SU-DHL-6 (cell line): ENCODE measurements around the gene STK4.

Experiments
- H2AFZ ChIP-seq: fragments of 200-600 bp; sonication (generic); 2 replicates; pipeline ENCODE4 v1.6.1; 2014; ENCODE audit warnings: low read depth, mild to moderate bottlenecking, moderate library complexity, mixed read lengths, antibody characterized with exemption, low read length; ENCODE audit not compliant: severe bottlenecking
- H3F3A ChIP-seq: fragments of 200-600 bp; shearing (Covaris generic); 2 replicates; pipeline ENCODE4 v1.6.0; 2016; ENCODE audit warnings: antibody characterized with exemption, mild to moderate bottlenecking; ENCODE audit not compliant: insufficient read depth
- H3K27ac ChIP-seq: fragments of 200-600 bp; sonication (generic); 2 replicates; pipeline ENCODE4 v1.5.1; 2016; ENCODE audit warnings: low read depth, mild to moderate bottlenecking, low read length, moderate library complexity, mixed read lengths
- H3K27me3 ChIP-seq: fragments of 200-600 bp; sonication (generic), shearing (Covaris generic); 2 replicates; pipeline ENCODE4 v1.6.0; 2014; ENCODE audit warnings: mild to moderate bottlenecking, low read length
- H3K36me3 ChIP-seq: fragments of 200-600 bp; sonication (generic); 2 replicates; pipeline ENCODE4 v1.6.1; 2014; ENCODE audit warnings: mild to moderate bottlenecking, low read length, mixed read lengths
- H3K4me2 ChIP-seq: fragments of 300-600, 200-600 bp; shearing (Covaris generic), sonication (generic); 2 replicates; pipeline ENCODE4 v1.6.0; 2014; ENCODE audit warnings: low read length, low read depth, mild to moderate bottlenecking; ENCODE audit not compliant: poor library complexity, severe bottlenecking
- H3K4me3 ChIP-seq: fragments of 200-600 bp; sonication (generic); 2 replicates; pipeline ENCODE4 v1.5.1; 2014; ENCODE audit warnings: antibody characterized with exemption, low read length, mild to moderate bottlenecking, mixed read lengths; ENCODE audit not compliant: insufficient read depth, poor library complexity, severe bottlenecking
- H3K79me2 ChIP-seq: fragments of 200-600 bp; sonication (generic); 2 replicates; pipeline ENCODE4 v1.6.1; 2014; ENCODE audit warnings: mild to moderate bottlenecking, low read length, moderate library complexity; ENCODE audit not compliant: insufficient read depth
- H3K9ac ChIP-seq: fragments of 200-600 bp; sonication (generic); 2 replicates; pipeline ENCODE4 v1.7.0; 2014; ENCODE audit warnings: mild to moderate bottlenecking, low read length
- H3K9me2 ChIP-seq: fragments of 200-600 bp; sonication (generic); replicated peaks from 2 replicates; pipeline ENCODE4 v1.6.1; 2014; ENCODE audit warnings: low read length; ENCODE audit not compliant: insufficient read depth
- H3K9me3 ChIP-seq: fragments of 200-600 bp; sonication (generic); 2 replicates; pipeline ENCODE4 v1.6.1; 2014; ENCODE audit warnings: low read length, mixed read lengths; ENCODE audit not compliant: insufficient read depth
- H4K20me1 ChIP-seq: fragments of 200-600 bp; sonication (generic); 2 replicates; pipeline ENCODE4 v1.6.1; 2014; ENCODE audit warnings: low read depth, mild to moderate bottlenecking, antibody characterized with exemption, low read length, moderate library complexity, mixed read lengths
- EZH2phosphoT487 ChIP-seq: fragments of 200-600 bp; sonication (generic), shearing (Covaris generic); conservative IDR thresholded peaks from 2 replicates; pipeline ENCODE4 v1.6.1; 2018; ENCODE audit warnings: mild to moderate bottlenecking, antibody characterized with exemption, low read length, moderate library complexity, mixed read lengths
- TF ChIP-seq, protein P1 (sequence below): fragments of 200-600 bp; sonication (generic); IDR thresholded peaks from one replicate; pipeline ENCODE4 v1.5.1; 2017; ENCODE audit warnings: antibody characterized with exemption, mild to moderate bottlenecking, low read length, moderate library complexity; ENCODE audit not compliant: insufficient read depth, poor library complexity, severe bottlenecking

The STK4 gene

DNA sequence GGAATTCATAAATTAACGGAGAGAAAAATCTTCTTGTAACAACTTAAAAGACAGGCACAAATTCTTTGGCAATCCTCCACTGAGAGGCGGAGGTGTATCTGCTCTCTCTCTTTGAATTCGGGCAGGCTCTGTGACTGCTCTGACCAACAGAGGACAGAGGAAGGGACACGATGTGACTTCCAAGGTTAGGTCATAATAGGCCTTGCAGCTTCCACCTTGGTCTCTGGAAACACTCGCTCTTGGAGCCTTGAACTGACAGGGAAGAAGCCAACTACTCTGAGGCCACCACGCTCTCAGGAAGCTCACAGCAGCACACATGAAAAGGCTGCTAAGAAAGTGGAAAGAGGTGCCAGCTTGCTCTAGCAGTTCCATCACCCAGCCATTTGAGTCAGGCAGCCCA is 21.1 kb upstream of the STK4 start:
- Histone ChIP-seq H3K27me3 (no peaks in the 10 kb centered on the region), H3K9me3 (no peaks in the 10 kb centered on the region), H3F3A (no peaks in the 10 kb centered on the region; the same call in 1 of the 2 replicates), H2AFZ (no peak overlapping the region), H4K20me1 (no peaks in the 10 kb centered on the region), H3K9me2 (no peaks in the 10 kb centered on the region), H3K79me2 (no peaks in the 10 kb centered on the region), H3K27ac (no peak overlapping the region), H3K36me3 (peaks cover 31% of the 10 kb centered on the region), H3K4me2 (no peak overlapping the region), H3K4me3 (no peak overlapping the region), H3K9ac (no peak overlapping the region)
- TF ChIP-seq, protein P1, sequence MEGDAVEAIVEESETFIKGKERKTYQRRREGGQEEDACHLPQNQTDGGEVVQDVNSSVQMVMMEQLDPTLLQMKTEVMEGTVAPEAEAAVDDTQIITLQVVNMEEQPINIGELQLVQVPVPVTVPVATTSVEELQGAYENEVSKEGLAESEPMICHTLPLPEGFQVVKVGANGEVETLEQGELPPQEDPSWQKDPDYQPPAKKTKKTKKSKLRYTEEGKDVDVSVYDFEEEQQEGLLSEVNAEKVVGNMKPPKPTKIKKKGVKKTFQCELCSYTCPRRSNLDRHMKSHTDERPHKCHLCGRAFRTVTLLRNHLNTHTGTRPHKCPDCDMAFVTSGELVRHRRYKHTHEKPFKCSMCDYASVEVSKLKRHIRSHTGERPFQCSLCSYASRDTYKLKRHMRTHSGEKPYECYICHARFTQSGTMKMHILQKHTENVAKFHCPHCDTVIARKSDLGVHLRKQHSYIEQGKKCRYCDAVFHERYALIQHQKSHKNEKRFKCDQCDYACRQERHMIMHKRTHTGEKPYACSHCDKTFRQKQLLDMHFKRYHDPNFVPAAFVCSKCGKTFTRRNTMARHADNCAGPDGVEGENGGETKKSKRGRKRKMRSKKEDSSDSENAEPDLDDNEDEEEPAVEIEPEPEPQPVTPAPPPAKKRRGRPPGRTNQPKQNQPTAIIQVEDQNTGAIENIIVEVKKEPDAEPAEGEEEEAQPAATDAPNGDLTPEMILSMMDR, result no peak
- TF ChIP-seq EZH2phosphoT487, result no peak

- Histone ChIP-seq H3K4me3 (no peak overlapping the region), H3K9ac (no peak overlapping the region), H3K36me3 (peaks cover 33% of the 10 kb centered on the region), H3K9me3 (no peaks in the 10 kb centered on the region), H3K27ac (no peak overlapping the region), H3K9me2 (no peaks in the 10 kb centered on the region), H3F3A (no peaks in the 10 kb centered on the region; the same call in 1 of the 2 replicates), H2AFZ (no peak overlapping the region), H3K27me3 (no peaks in the 10 kb centered on the region), H4K20me1 (no peaks in the 10 kb centered on the region), H3K79me2 (no peaks in the 10 kb centered on the region), H3K4me2 (no peak overlapping the region)
- TF ChIP-seq, protein P1, result no peak
- TF ChIP-seq EZH2phosphoT487, result no peak
These were observed 19.9 kb upstream of the STK4 start for GRCh38 chr20:44946271-44946852.

GRCh38 chr20:44948107-44948506 is 18.2 kb upstream of the STK4 start:
- Histone ChIP-seq H3K79me2 (no peaks in the 10 kb centered on the region), H3K9ac (no peak overlapping the region), H3K27me3 (no peaks in the 10 kb centered on the region), H3K4me2 (no peak overlapping the region), H3K9me3 (no peaks in the 10 kb centered on the region), H4K20me1 (no peaks in the 10 kb centered on the region), H3F3A (no peaks in the 10 kb centered on the region; the same call in 1 of the 2 replicates), H3K4me3 (no peak overlapping the region), H3K36me3 (peaks cover 37% of the 10 kb centered on the region), H3K27ac (no peak overlapping the region), H2AFZ (no peak overlapping the region), H3K9me2 (no peaks in the 10 kb centered on the region)
- TF ChIP-seq EZH2phosphoT487, result no peak
- TF ChIP-seq, protein P1, result no peak
